Neutrophil (primary cell): Measurements from ENCODE around the gene PCBD1.

Experiments used
- H3K27ac ChIP-seq: fragments of 200-600 bp; sonication (generic); 2 replicates; pipeline ENCODE4 v1.5.1; 2016; ENCODE audit warnings: mild to moderate bottlenecking, moderate library complexity
- H3K27me3 ChIP-seq: fragments of 200-600 bp; sonication (generic); 2 replicates; pipeline ENCODE4 v1.6.0; 2016; ENCODE audit warnings: mild to moderate bottlenecking
- H3K36me3 ChIP-seq: fragments of 200-600 bp; sonication (generic); 2 replicates; pipeline ENCODE4 v1.5.1; 2017
- H3K4me1 ChIP-seq, 2 experiments: fragments of 200-600 bp in 1 of 2; sonication (generic) in 1 of 2; 1 replicate in 1 of 2; 2 replicates in 1 of 2; pipeline versions ENCODE4 v1.5.1 to v1.6.1; 2013 to 2016; ENCODE audit warnings: low read depth in 1 of 2, low read length in 1 of 2, mild to moderate bottlenecking in 1 of 2, moderate library complexity in 1 of 2; ENCODE audit not compliant: control insufficient read depth in 1 of 2, insufficient read depth in 1 of 2
- H3K4me3 ChIP-seq, 2 experiments: fragments of 200-600 bp in 1 of 2; sonication (generic) in 1 of 2; 1 replicate in 1 of 2; 2 replicates in 1 of 2; pipeline ENCODE4 v1.5.1; 2013 to 2016; ENCODE audit warnings: low read depth in 1 of 2, low read length in 1 of 2, mild to moderate bottlenecking in 1 of 2, moderate library complexity in 1 of 2
- H3K9me3 ChIP-seq: fragments of 200-600 bp; sonication (generic); 2 replicates; pipeline ENCODE4 v1.5.1; 2016
- CTCF ChIP-seq: fragments of 200-600 bp; sonication (generic); IDR thresholded peaks from 2 replicates; pipeline ENCODE4 v1.5.1; 2016; ENCODE audit warnings: antibody characterized with exemption

PCBD1 gene

DNA sequence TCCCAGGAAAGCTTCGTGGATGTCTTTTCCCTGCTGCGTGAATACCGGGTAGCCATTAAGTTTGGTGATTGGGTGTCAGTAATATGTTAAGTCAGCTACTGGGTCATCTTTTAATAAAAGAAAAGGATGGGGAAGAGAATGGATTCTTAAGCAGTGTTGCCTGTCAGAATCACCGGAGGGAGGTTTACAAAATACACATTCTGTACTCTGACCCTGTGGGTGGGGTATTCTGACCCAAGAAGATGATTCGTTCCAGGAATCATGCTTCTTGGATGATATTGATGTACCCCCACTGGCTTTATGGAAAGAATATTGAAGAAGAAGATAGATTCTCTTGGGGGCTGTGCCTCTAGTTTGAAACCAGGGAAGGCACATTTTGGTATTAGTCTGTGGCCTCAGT, 54.3 kb downstream of the PCBD1 start:
- H3K36me3 ChIP-seq = no peaks in the 10 kb centered on the region
- H3K4me1 ChIP-seq = no peaks in the 10 kb centered on the region
- TF ChIP-seq CTCF = no peak
- no peak overlapping the region for H3K4me3 ChIP-seq
- no peaks in the 10 kb centered on the region for H3K9me3 ChIP-seq
- no peaks in the 10 kb centered on the region for H3K27me3 ChIP-seq
- H3K27ac ChIP-seq = no peak overlapping the region

DNA sequence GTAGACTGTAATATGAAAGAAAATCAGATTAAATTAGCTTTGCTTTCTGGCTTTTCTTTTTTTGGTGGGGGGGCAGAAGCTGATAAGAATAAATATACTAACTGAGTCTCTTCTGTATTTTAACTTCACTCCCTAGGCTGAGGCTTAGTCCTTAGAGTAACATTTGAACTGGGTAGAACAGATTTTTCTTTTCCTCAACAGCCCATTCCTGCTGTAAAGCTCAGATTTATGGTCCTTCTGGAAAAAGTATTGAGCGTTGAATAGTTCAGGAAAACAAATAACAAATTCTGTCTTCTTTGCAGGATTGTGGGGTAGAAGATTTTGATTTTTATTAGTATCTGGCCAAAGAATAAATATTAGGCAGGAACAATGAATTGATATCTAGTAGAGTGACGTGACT, 54.8 kb downstream of the PCBD1 start:
- Histone ChIP-seq H3K27me3 (no peaks in the 10 kb centered on the region), H3K36me3 (no peaks in the 10 kb centered on the region), H3K4me3 (no peak overlapping the region), H3K27ac (no peak overlapping the region), H3K4me1 (no peaks in the 10 kb centered on the region), H3K9me3 (no peaks in the 10 kb centered on the region)
- no peak for TF ChIP-seq CTCF
